ENCODE data around the gene SMARCA4.
"Not testable (repeated sequence)": the region's sequence is repeated elsewhere in the genome, so short reads cannot be mapped to it uniquely, and the experiment has no call there.

SMARCA4 gene

GRCh38 chr19:10936661-10937084, 24.2 kb upstream of the SMARCA4 start:
- Histone ChIP-seq H3K9ac (ENCODE audit: low read length) (no peak overlapping the region), H3K36me3 (ENCODE audit: control insufficient read depth, insufficient read depth, low read length, severe bottlenecking) (no peaks in the 10 kb centered on the region), H3K4me1 (ENCODE audit: control insufficient read depth, insufficient read depth, low read length) (no peaks in the 10 kb centered on the region), H3K4me3 (ENCODE audit: low read length) (no peak overlapping the region), H3K9me3 (ENCODE audit: control insufficient read depth, low read length) (no peaks in the 10 kb centered on the region), H3K27me3 (replicated peaks; ENCODE audit: control insufficient read depth, insufficient read depth, low read length) (no peaks in the 10 kb centered on the region)
- DNase-seq (ENCODE audit: low read depth): peak; percentile 93

DNA sequence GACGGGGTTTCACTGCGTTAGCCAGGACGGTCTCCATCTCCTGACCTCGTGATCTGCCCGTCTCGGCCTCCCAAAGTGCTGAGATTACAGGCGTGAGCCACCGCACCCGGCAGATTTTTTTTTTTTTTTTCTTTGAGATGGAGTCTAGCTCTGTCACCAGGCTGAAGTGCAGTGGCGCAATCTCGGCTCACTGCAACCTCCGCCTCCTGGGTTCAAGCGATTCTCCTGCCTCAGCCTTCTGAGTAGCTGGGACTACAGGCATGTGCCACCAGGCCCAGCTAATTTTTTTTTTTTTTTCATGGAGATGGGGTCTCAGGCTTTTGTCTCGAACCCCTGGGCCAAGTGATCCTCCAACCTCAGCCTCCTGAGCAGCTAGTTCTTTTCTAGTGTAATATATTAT, 19.2 kb upstream of the SMARCA4 start:
- not testable (repeated sequence) for DNase-seq (ENCODE audit: low read depth); H3K4me3 ChIP-seq (ENCODE audit: low read length); H3K9me3 ChIP-seq (ENCODE audit: control insufficient read depth, low read length); H3K27me3 ChIP-seq (replicated peaks; ENCODE audit: control insufficient read depth, insufficient read depth, low read length); H3K4me1 ChIP-seq (ENCODE audit: control insufficient read depth, insufficient read depth, low read length); H3K36me3 ChIP-seq (ENCODE audit: control insufficient read depth, insufficient read depth, low read length, severe bottlenecking); H3K9ac ChIP-seq (ENCODE audit: low read length)

- not testable (repeated sequence) for DNase-seq (ENCODE audit: low read depth); H3K4me3 ChIP-seq (ENCODE audit: low read length); H3K36me3 ChIP-seq (ENCODE audit: control insufficient read depth, insufficient read depth, low read length, severe bottlenecking); H3K9me3 ChIP-seq (ENCODE audit: control insufficient read depth, low read length); H3K9ac ChIP-seq (ENCODE audit: low read length); H3K27me3 ChIP-seq (replicated peaks; ENCODE audit: control insufficient read depth, insufficient read depth, low read length)
- H3K4me1 ChIP-seq (ENCODE audit: control insufficient read depth, insufficient read depth, low read length): peaks cover 16% of the 10 kb centered on the region
Observed at GRCh38 chr19:10943412-10943811, 17.4 kb upstream of the SMARCA4 start.

DNA sequence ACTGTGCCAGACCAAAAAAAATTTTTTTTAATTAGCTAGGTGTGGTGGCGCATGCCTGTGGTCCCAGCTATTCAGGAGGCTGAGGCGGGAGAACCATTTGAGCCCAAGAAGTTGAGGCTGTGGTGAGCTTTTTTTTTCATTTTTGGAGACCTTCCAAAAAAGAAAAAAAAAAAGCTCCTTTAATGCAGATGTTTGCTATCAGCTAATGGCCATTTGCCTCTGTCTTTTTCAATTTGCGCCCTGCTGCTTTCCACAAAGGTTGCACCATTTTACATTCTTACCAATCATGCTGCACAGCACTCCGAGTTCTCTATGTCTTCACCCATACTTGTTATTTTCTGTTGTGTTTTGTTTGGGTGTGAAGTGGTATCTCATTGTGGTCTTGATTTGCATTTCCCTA, 15.6 kb upstream of the SMARCA4 start:
- no peak for DNase-seq (ENCODE audit: low read depth)
- Histone ChIP-seq H3K4me3 (ENCODE audit: low read length) (no peak overlapping the region), H3K9ac (ENCODE audit: low read length) (no peak overlapping the region), H3K36me3 (ENCODE audit: control insufficient read depth, insufficient read depth, low read length, severe bottlenecking) (no peaks in the 10 kb centered on the region), H3K4me1 (ENCODE audit: control insufficient read depth, insufficient read depth, low read length) (peaks cover 19% of the 10 kb centered on the region), H3K9me3 (ENCODE audit: control insufficient read depth, low read length) (no peaks in the 10 kb centered on the region), H3K27me3 (replicated peaks; ENCODE audit: control insufficient read depth, insufficient read depth, low read length) (no peaks in the 10 kb centered on the region)

DNA sequence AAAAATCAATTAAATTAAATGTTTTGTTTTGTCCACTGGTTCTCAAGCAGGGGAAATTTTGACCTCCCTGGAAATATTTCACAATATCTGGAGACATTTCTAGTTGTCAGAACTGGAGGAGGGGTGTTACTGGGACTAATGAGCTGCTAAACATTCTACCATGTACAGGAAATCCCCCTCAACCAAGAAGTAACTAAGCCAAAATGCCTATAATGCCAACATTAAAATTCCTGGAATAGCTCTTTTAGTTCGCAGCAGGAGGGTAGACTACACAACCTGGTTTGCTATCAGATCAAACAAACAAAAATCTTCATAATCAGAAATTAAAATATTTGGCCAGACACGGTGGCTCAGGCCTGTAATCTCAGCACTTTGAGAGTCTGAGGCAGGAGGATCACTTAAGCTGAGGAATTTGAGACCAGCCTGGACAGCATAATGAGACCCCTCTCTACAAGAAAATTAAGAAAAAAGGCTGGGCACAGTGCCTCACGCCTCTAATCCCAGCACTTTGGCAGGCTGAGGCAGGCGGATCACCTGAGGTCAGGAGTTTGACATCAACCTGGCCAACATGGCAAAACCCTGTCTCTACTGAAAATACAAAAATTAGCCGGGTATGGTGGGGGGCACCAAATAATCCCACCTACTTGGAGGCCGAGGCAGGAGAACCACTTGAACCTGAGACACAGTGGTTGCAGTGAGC, 13.7 kb upstream of the SMARCA4 start:
- H3K36me3 ChIP-seq (ENCODE audit: control insufficient read depth, insufficient read depth, low read length, severe bottlenecking): no peaks in the 10 kb centered on the region
- DNase-seq (ENCODE audit: low read depth): peak; percentile 71
- peaks cover 22% of the 10 kb centered on the region for H3K4me1 ChIP-seq (ENCODE audit: control insufficient read depth, insufficient read depth, low read length)
- H3K9ac ChIP-seq (ENCODE audit: low read length): peak overlapping the region; percentile 14
- no peaks in the 10 kb centered on the region for H3K9me3 ChIP-seq (ENCODE audit: control insufficient read depth, low read length)
- H3K27me3 ChIP-seq (replicated peaks; ENCODE audit: control insufficient read depth, insufficient read depth, low read length): no peaks in the 10 kb centered on the region
- H3K4me3 ChIP-seq (ENCODE audit: low read length): no peak overlapping the region

GRCh38 chr19:10952809-10953208, 8.0 kb upstream of the SMARCA4 start:
- no peaks in the 10 kb centered on the region for H3K36me3 ChIP-seq (ENCODE audit: control insufficient read depth, insufficient read depth, low read length, severe bottlenecking)
- H3K9me3 ChIP-seq (ENCODE audit: control insufficient read depth, low read length): no peaks in the 10 kb centered on the region
- no peak overlapping the region for H3K4me3 ChIP-seq (ENCODE audit: low read length)
- no peak overlapping the region for H3K9ac ChIP-seq (ENCODE audit: low read length)
- no peak for DNase-seq (ENCODE audit: low read depth)
- H3K4me1 ChIP-seq (ENCODE audit: control insufficient read depth, insufficient read depth, low read length): peaks cover 14% of the 10 kb centered on the region
- H3K27me3 ChIP-seq (replicated peaks; ENCODE audit: control insufficient read depth, insufficient read depth, low read length): no peaks in the 10 kb centered on the region

DNA sequence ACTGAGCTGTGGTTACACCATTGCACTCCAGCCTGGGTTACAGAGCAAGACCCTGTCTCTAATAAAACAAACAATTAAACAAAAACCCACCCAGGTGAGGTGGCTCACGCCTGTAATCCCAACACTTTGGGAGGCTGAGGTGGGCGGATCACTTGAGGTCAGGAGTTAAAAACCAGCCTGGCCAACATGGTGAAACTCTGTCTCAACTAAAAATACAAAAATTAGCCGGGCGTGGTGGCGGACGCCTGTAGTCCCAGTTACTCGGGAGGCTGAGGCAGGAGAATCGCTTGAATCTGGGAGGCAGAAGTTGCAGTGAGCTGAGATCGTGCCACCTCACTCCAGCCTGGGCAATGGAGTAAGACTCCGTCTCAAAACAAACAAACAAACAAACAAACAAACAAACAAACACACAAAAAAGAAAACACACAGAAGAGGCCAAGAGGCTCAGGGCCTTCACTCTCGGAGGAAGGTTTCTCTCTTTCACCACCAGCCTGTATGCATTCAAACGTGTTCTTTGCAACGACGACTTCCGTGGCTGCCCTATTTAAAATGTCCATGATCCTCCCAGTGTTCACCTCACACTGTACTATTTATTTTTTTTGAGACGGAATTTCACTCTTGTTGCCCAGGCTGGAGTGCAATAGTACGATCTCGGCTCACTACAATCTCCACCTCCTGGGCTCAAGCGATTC, 1.4 kb upstream of the SMARCA4 start:
- peak overlapping the region; percentile 83 for H3K4me3 ChIP-seq (ENCODE audit: low read length)

GRCh38 chr19:10961073-10961860, 437 bp downstream of the SMARCA4 start:
- Histone ChIP-seq H3K36me3 (ENCODE audit: control insufficient read depth, insufficient read depth, low read length, severe bottlenecking) (no peaks in the 10 kb centered on the region), H3K4me3 (ENCODE audit: low read length) (peak overlapping the region; percentile 99), H3K9ac (ENCODE audit: low read length) (peak overlapping the region; percentile 97), H3K4me1 (ENCODE audit: control insufficient read depth, insufficient read depth, low read length) (peaks cover 9% of the 10 kb centered on the region), H3K9me3 (ENCODE audit: control insufficient read depth, low read length) (no peaks in the 10 kb centered on the region), H3K27me3 (replicated peaks; ENCODE audit: control insufficient read depth, insufficient read depth, low read length) (no peaks in the 10 kb centered on the region)
- peak; percentile 64 for DNase-seq (ENCODE audit: low read depth)

More for the DNA sequence above, 1.4 kb upstream of the SMARCA4 start:
- peaks cover 10% of the 10 kb centered on the region for H3K4me1 ChIP-seq (ENCODE audit: control insufficient read depth, insufficient read depth, low read length)
- H3K27me3 ChIP-seq (replicated peaks; ENCODE audit: control insufficient read depth, insufficient read depth, low read length); H3K9me3 ChIP-seq (ENCODE audit: control insufficient read depth, low read length); DNase-seq (ENCODE audit: low read depth); H3K36me3 ChIP-seq (ENCODE audit: control insufficient read depth, insufficient read depth, low read length, severe bottlenecking): not testable (repeated sequence)
- H3K9ac ChIP-seq (ENCODE audit: low read length): peak overlapping the region; percentile 98

DNA sequence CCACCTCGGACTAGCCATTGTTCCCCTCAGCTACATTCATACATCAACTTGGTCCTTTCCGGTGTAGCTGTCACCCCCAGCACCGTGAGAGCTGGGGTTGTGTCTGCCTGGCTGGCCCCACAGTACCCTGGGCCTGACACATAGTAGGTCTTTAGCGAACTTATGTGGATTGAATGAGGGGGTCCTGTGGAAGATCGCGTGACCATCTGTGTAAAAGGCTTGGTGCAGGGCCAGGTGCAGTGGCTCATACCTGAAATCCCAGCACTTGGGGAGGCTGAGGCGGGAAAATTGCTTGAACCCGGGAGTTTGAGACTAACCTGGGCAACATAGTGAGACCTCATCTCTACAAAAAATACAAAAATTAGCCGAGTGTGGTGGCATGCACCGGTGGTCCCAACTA, 2.0 kb downstream of the SMARCA4 start:
- peak overlapping the region; percentile 97 for H3K9ac ChIP-seq (ENCODE audit: low read length)
- no peaks in the 10 kb centered on the region for H3K27me3 ChIP-seq (replicated peaks; ENCODE audit: control insufficient read depth, insufficient read depth, low read length)
- H3K4me1 ChIP-seq (ENCODE audit: control insufficient read depth, insufficient read depth, low read length): peaks cover 9% of the 10 kb centered on the region
- no peaks in the 10 kb centered on the region for H3K9me3 ChIP-seq (ENCODE audit: control insufficient read depth, low read length)
- no peak for DNase-seq (ENCODE audit: low read depth)
- H3K36me3 ChIP-seq (ENCODE audit: control insufficient read depth, insufficient read depth, low read length, severe bottlenecking): no peaks in the 10 kb centered on the region
- H3K4me3 ChIP-seq (ENCODE audit: low read length): peak overlapping the region; percentile 99

DNA sequence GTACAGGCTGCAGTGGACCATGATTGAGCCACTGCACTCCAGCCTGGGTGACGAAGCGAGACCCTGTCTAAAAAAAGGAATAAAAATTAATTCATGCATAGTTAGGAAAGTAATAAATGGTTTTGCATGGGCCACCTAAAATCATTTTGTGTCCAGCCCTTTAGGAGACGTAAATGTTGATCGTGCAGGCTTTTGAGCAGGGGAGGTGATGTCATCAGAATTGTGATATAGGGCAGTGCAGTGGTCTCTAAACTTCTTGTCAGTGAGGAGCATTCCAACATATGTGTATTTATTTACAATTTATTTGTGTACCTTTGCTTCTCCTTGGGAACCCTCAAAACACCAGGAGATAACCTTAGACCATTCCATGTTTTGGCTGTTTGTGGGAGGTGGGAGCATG, 3.0 kb downstream of the SMARCA4 start:
- H3K4me3 ChIP-seq (ENCODE audit: low read length): no peak overlapping the region
- no peaks in the 10 kb centered on the region for H3K9me3 ChIP-seq (ENCODE audit: control insufficient read depth, low read length)
- no peak for DNase-seq (ENCODE audit: low read depth)
- H3K4me1 ChIP-seq (ENCODE audit: control insufficient read depth, insufficient read depth, low read length): peaks cover 9% of the 10 kb centered on the region
- no peaks in the 10 kb centered on the region for H3K27me3 ChIP-seq (replicated peaks; ENCODE audit: control insufficient read depth, insufficient read depth, low read length)
- H3K9ac ChIP-seq (ENCODE audit: low read length): no peak overlapping the region
- no peaks in the 10 kb centered on the region for H3K36me3 ChIP-seq (ENCODE audit: control insufficient read depth, insufficient read depth, low read length, severe bottlenecking)

- Histone ChIP-seq H3K36me3 (ENCODE audit: control insufficient read depth, insufficient read depth, low read length, severe bottlenecking) (no peaks in the 10 kb centered on the region), H3K4me1 (ENCODE audit: control insufficient read depth, insufficient read depth, low read length) (peaks cover 5% of the 10 kb centered on the region), H3K27me3 (replicated peaks; ENCODE audit: control insufficient read depth, insufficient read depth, low read length) (no peaks in the 10 kb centered on the region), H3K9me3 (ENCODE audit: control insufficient read depth, low read length) (no peaks in the 10 kb centered on the region), H3K4me3 (ENCODE audit: low read length) (no peak overlapping the region), H3K9ac (ENCODE audit: low read length) (no peak overlapping the region)
- no peak for DNase-seq (ENCODE audit: low read depth)
Observed at GRCh38 chr19:10964903-10965302, 4.1 kb downstream of the SMARCA4 start.

All from adipocyte (in vitro differentiated cells).